ENCODE measurements around the gene ZNF627.
A peak's percentile ranks its signal among the peaks of the same experiment; 100 is the strongest.
"Not testable (repeated sequence)": the region's sequence is repeated elsewhere in the genome, so short reads cannot be mapped to it uniquely, and the experiment has no call there.

The ZNF627 gene

GRCh38 chr19:11624069-11624463 lies 26.8 kb downstream of the ZNF627 start:
- DNase-seq (ENCODE audit: low read depth in 2 of 2): no peak

- no peak for DNase-seq (ENCODE audit: low read depth in 2 of 2)
Observed at GRCh38 chr19:11626252-11626651, 29.0 kb downstream of the ZNF627 start.

GRCh38 chr19:11633223-11633622 lies 35.9 kb downstream of the ZNF627 start:
- no peak for DNase-seq (ENCODE audit: low read depth in 2 of 2)

GRCh38 chr19:11634018-11634662 lies 36.9 kb downstream of the ZNF627 start:
- not testable (repeated sequence) for DNase-seq (ENCODE audit: low read depth in 2 of 2)

- no peak for DNase-seq (ENCODE audit: low read depth in 2 of 2)
Observed at GRCh38 chr19:11639245-11639601, 41.9 kb downstream of the ZNF627 start.

GRCh38 chr19:11639602-11640471 lies 42.6 kb downstream of the ZNF627 start:
- peak; percentile 62 to 82 for DNase-seq (ENCODE audit: low read depth in 2 of 2)

- no peak for DNase-seq (ENCODE audit: low read depth in 2 of 2)
Observed at GRCh38 chr19:11641244-11641643, 44.0 kb downstream of the ZNF627 start.

GRCh38 chr19:11642902-11643301 lies 45.6 kb downstream of the ZNF627 start:
- DNase-seq (ENCODE audit: low read depth in 2 of 2): no peak

- DNase-seq (ENCODE audit: low read depth in 2 of 2): no peak
Observed at GRCh38 chr19:11649941-11650340, 52.7 kb downstream of the ZNF627 start.

GRCh38 chr19:11651062-11651461 lies 53.8 kb downstream of the ZNF627 start:
- DNase-seq (ENCODE audit: low read depth in 2 of 2): no peak

GRCh38 chr19:11652056-11652455 lies 54.8 kb downstream of the ZNF627 start:
- DNase-seq (ENCODE audit: low read depth in 2 of 2): no peak

- DNase-seq (ENCODE audit: low read depth in 2 of 2): no peak
Observed at GRCh38 chr19:11652492-11652891, 55.2 kb downstream of the ZNF627 start.

GRCh38 chr19:11656535-11656934 lies 59.3 kb downstream of the ZNF627 start:
- DNase-seq (ENCODE audit: low read depth in 2 of 2): no peak

GRCh38 chr19:11657307-11657706 lies 60.0 kb downstream of the ZNF627 start:
- DNase-seq (ENCODE audit: low read depth in 2 of 2): no peak

GRCh38 chr19:11658970-11659369 lies 61.7 kb downstream of the ZNF627 start:
- DNase-seq (ENCODE audit: low read depth in 2 of 2): no peak

GRCh38 chr19:11659612-11660011 lies 62.3 kb downstream of the ZNF627 start:
- DNase-seq (ENCODE audit: low read depth in 2 of 2): no peak

- no peak for DNase-seq (ENCODE audit: low read depth in 2 of 2)
Observed at GRCh38 chr19:11662278-11662677, 65.0 kb downstream of the ZNF627 start.

- DNase-seq (ENCODE audit: low read depth in 2 of 2): no peak
Observed at GRCh38 chr19:11663181-11663591, 65.9 kb downstream of the ZNF627 start.
